ENCODE results near the gene SLC17A1.

GRCh38 chr6:25832670-25833069 lies 818 bp upstream of the SLC17A1 start:
- TF ChIP-seq ZNF776 (CRISPR knock-in tag; IDR thresholded peaks at IDR 0.05) (no peak), ZFX (CRISPR knock-in tag; IDR thresholded peaks at IDR 0.05; ENCODE audit: low read depth) (no peak), REXO4 (CRISPR knock-in tag; IDR thresholded peaks at IDR 0.05; ENCODE audit: borderline replicate concordance) (no peak), ELK4 (CRISPR knock-in tag; IDR thresholded peaks at IDR 0.05; ENCODE audit: borderline replicate concordance) (no peak), SMARCE1 (IDR thresholded peaks at IDR 0.05; ENCODE audit: borderline replicate concordance) (no peak), HOXD1 (CRISPR knock-in tag; IDR thresholded peaks at IDR 0.05) (no peak), ETV6 (CRISPR knock-in tag; conservative IDR thresholded peaks at IDR 0.05) (no peak), EZH2 (conservative IDR thresholded peaks at IDR 0.05; ENCODE audit: low read depth, low read length) (no peak), CBX2 (IDR thresholded peaks at IDR 0.05; ENCODE audit: low read depth, low read length) (no peak), CBX2 (CRISPR knock-in tag; IDR thresholded peaks at IDR 0.05; ENCODE audit: low read depth) (no peak), CTCF (CRISPR knock-in tag; IDR thresholded peaks at IDR 0.05) (no peak)
- TF ChIP-seq, protein P1, sequence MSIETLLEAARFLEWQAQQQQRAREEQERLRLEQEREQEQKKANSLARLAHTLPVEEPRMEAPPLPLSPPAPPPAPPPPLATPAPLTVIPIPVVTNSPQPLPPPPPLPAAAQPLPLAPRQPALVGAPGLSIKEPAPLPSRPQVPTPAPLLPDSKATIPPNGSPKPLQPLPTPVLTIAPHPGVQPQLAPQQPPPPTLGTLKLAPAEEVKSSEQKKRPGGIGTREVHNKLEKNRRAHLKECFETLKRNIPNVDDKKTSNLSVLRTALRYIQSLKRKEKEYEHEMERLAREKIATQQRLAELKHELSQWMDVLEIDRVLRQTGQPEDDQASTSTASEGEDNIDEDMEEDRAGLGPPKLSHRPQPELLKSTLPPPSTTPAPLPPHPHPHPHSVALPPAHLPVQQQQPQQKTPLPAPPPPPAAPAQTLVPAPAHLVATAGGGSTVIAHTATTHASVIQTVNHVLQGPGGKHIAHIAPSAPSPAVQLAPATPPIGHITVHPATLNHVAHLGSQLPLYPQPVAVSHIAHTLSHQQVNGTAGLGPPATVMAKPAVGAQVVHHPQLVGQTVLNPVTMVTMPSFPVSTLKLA (IDR thresholded peaks at IDR 0.05): no peak
- TF ChIP-seq, protein P2, sequence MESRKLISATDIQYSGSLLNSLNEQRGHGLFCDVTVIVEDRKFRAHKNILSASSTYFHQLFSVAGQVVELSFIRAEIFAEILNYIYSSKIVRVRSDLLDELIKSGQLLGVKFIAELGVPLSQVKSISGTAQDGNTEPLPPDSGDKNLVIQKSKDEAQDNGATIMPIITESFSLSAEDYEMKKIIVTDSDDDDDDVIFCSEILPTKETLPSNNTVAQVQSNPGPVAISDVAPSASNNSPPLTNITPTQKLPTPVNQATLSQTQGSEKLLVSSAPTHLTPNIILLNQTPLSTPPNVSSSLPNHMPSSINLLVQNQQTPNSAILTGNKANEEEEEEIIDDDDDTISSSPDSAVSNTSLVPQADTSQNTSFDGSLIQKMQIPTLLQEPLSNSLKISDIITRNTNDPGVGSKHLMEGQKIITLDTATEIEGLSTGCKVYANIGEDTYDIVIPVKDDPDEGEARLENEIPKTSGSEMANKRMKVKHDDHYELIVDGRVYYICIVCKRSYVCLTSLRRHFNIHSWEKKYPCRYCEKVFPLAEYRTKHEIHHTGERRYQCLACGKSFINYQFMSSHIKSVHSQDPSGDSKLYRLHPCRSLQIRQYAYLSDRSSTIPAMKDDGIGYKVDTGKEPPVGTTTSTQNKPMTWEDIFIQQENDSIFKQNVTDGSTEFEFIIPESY (CRISPR knock-in tag; IDR thresholded peaks at IDR 0.05): no peak
- TF ChIP-seq, protein P3, sequence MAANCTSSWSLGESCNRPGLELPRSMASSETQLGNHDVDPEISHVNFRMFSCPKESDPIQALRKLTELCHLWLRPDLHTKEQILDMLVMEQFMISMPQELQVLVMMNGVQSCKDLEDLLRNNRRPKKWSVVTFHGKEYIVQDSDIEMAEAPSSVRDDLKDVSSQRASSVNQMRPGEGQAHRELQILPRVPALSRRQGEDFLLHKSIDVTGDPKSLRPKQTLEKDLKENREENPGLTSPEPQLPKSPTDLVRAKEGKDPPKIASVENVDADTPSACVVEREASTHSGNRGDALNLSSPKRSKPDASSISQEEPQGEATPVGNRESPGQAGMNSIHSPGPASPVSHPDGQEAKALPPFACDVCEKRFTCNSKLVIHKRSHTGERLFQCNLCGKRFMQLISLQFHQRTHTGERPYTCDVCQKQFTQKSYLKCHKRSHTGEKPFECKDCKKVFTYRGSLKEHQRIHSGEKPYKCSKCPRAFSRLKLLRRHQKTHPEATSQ (CRISPR knock-in tag; IDR thresholded peaks at IDR 0.05; ENCODE audit: borderline replicate concordance): no peak

All from HepG2 (cell line).